Fibroblast of lung (primary cell): ENCODE results near the gene PAPOLA.

ENCODE experiments used
- EZH2 ChIP-seq: IDR thresholded peaks from 2 replicates; pipeline ENCODE4 v1.5.1; 2012; ENCODE audit warnings: low read length, control low read depth, mild to moderate bottlenecking; ENCODE audit errors: missing control alignments
- TF ChIP-seq, protein P1 (sequence below), 2 donors: IDR thresholded peaks in 1 of 2; conservative IDR thresholded peaks in 1 of 2; 1 replicate in 1 of 2; 2 replicates in 1 of 2; pipeline ENCODE4 v1.5.1; 2011 to 2012; ENCODE audit warnings: low read length in 2 of 2, control low read depth in 1 of 2, inconsistent platforms in 1 of 2, low read depth in 1 of 2, mild to moderate bottlenecking in 1 of 2

DNA sequence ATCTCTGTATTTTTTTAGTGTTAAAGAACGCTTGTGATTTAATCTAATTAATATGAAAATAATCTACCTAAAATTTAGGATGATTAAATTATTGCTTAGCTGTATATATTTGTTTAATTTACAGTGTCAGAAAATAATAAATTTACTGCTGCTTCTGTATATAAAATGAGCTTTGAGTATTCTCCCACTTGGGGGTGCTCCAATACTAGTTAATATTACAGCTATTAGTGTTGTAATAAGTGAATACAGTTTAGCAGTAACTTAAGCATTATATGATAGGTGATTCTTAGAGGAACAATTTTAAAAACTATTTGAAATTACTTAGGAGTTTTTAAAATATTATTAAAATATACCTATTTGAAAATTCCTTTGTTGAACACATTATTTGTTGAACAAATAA, 62.2 kb downstream of the PAPOLA start:
- TF ChIP-seq, protein P1, sequence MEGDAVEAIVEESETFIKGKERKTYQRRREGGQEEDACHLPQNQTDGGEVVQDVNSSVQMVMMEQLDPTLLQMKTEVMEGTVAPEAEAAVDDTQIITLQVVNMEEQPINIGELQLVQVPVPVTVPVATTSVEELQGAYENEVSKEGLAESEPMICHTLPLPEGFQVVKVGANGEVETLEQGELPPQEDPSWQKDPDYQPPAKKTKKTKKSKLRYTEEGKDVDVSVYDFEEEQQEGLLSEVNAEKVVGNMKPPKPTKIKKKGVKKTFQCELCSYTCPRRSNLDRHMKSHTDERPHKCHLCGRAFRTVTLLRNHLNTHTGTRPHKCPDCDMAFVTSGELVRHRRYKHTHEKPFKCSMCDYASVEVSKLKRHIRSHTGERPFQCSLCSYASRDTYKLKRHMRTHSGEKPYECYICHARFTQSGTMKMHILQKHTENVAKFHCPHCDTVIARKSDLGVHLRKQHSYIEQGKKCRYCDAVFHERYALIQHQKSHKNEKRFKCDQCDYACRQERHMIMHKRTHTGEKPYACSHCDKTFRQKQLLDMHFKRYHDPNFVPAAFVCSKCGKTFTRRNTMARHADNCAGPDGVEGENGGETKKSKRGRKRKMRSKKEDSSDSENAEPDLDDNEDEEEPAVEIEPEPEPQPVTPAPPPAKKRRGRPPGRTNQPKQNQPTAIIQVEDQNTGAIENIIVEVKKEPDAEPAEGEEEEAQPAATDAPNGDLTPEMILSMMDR (conservative IDR thresholded peaks at IDR 0.05 in 1 of 2, IDR thresholded peaks at IDR 0.05 in 1 of 2; ENCODE audit: low read depth in 1 of 2, low read length in 2 of 2) = no peak
- no peak for TF ChIP-seq EZH2
